Activated naive CD4-positive, alpha-beta T cell treated with anti-CD3 and anti-CD28 coated beads, Interleukin-2, amount 50 U/mL, for 24 hours (primary cell): ENCODE measurements around the gene MAMDC2.
A peak's percentile ranks its signal among the peaks of the same experiment; 100 is the strongest.

ENCODE experiments used
- H3K27ac Mint-ChIP-seq: one replicate; pipeline ENCODE4 v1.8.0; 2021; ENCODE audit warnings: mild to moderate bottlenecking, mixed read lengths
- H3K27me3 Mint-ChIP-seq: one replicate; pipeline ENCODE4 v1.8.0; 2021; ENCODE audit warnings: mixed read lengths
- H3K36me3 Mint-ChIP-seq: one replicate; pipeline ENCODE4 v1.8.0; 2021; ENCODE audit warnings: mixed read lengths
- H3K4me1 Mint-ChIP-seq: one replicate; pipeline ENCODE4 v1.8.0; 2021; ENCODE audit warnings: mixed read lengths
- H3K4me3 Mint-ChIP-seq: one replicate; pipeline ENCODE4 v1.8.0; 2021; ENCODE audit warnings: mild to moderate bottlenecking, mixed read lengths
- H3K9me3 Mint-ChIP-seq: one replicate; pipeline ENCODE4 v1.8.0; 2021; ENCODE audit warnings: mixed read lengths

MAMDC2 gene

DNA sequence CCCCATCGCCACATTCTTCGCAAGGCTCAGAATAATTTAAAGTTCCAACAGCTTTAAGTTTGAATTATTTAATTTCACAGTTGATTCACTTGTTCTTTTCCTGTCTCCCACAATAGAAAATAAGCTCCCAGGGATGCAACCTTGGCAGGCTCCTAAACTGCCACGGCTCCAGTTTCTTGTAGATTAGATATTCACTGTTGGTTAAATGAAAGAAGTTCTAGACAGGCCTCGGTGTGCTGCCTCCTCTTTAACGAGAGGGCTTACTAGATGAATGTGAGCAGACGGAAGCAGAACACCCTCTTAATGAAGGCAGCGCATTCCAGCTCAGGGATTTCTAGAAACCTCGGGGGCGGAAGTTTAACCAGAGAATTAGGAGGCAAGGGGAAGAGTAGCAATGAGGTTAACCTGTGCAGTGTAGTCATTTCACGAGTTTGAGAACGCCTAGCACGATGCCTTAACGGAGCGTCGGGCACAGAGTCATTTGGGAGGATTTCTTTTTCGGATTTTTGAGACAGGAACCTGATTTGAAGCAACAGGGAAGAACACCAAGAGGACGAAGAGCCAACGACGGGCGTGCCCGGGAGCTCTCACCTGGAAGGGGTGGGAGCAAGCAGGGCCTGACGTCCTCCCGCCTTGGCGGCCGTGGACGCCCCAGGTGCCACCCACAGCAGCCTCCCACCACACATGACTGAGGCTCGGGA lies 214.5 kb downstream of the MAMDC2 start:
- Mint-ChIP-seq H3K9me3 (no peaks in the 10 kb centered on the region), H3K4me3 (peak overlapping the region; percentile 93), H3K4me1 (peaks cover 73% of the 10 kb centered on the region), H3K27me3 (no peaks in the 10 kb centered on the region), H3K36me3 (peaks cover 15% of the 10 kb centered on the region), H3K27ac (peak overlapping the region; percentile 97)

DNA sequence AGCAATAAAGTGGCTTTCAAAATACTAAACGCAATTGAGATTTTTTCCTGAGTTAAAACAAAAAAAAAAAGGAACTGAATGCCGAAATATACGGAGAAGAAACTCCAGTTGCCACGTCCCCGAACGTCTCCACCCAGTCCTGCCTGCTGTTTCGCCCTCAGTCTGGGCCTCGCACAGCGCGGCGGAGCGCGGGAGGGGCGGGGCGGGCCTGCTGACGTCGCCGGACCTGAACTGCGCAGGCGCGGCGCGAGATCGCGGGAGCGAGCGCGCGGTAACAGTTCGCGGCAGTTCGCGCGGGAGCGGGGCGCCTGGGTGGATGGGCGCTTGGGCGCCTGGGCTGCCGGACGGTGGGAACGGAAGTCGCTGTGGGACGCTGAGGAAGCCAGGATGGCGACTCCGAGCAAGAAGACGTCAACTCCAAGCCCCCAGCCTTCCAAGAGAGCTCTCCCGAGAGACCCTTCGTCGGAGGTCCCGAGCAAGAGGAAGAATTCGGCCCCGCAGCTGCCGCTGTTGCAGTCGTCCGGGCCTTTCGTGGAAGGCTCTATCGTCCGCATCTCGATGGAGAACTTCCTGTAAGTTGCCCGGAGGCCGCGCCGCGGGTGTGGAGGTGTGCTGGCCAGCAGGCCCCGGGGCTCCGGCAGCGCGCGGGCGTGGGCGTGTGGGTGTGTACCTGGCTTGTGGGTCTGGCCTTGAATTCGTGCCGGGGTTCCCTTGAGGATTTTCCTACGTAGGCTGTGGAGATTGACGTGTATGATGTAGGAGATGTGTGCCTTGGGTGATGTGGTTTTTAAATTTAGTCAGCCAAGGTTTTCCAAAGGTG lies 215.3 kb downstream of the MAMDC2 start, which contains the start of gene SMC5:
Gene SMC5 (plus strand): TSS at position 287 of the 820 bp plus-strand sequence. CDS start 101 bp downstream, at position 388.
- H3K27me3 Mint-ChIP-seq: no peaks in the 10 kb centered on the region
- peak within 1 kb of the TSS; percentile 97 for H3K27ac Mint-ChIP-seq
- H3K36me3 Mint-ChIP-seq: peaks cover 15% of the 10 kb centered on the region
- peak within 1 kb of the TSS; percentile 93 for H3K4me3 Mint-ChIP-seq
- H3K4me1 Mint-ChIP-seq: peaks cover 75% of the 10 kb centered on the region
- no peaks in the 10 kb centered on the region for H3K9me3 Mint-ChIP-seq

DNA sequence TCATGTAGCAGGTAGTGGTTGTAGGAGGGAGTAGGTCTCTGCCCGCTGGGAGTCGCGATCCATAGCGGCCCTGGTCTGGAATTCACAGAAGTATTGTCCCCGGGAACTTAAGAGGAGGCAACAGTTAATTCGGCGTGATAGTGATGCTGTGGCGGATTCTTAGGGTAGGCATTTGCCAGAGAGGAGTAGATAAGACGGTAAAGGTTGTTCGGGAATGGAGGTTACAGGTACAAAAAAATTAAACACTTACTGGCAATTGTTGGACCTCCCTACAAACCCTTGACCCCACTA lies 215.8 kb downstream of the MAMDC2 start:
- H3K4me1 Mint-ChIP-seq: peaks cover 74% of the 10 kb centered on the region
- no peaks in the 10 kb centered on the region for H3K27me3 Mint-ChIP-seq
- H3K9me3 Mint-ChIP-seq: no peaks in the 10 kb centered on the region
- H3K36me3 Mint-ChIP-seq: peaks cover 16% of the 10 kb centered on the region
- H3K4me3 Mint-ChIP-seq: peak overlapping the region; percentile 93
- peak overlapping the region; percentile 85 for H3K27ac Mint-ChIP-seq

DNA sequence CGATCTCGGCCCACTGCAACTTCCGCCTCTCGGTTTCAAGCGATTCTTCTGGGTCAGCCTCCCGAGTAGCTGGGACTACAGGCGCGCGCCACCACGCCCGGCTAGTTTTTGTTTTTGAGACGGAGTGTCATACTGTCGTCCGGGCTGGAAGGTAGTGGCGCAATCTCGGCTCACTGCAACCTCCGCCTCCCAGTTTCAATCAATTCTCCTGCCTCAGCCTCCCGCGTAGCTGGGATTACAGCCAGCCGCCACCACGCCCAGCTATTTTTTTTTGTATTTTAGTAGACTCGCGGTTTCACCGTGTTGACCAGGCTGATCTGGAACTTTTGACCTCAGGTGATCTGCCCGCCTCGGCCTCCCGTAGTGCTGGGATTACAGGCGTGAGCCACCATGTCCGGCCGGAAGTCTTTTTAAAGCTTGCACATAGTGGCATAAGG lies 216.4 kb downstream of the MAMDC2 start:
- H3K27ac Mint-ChIP-seq: peak overlapping the region; percentile 32
- no peaks in the 10 kb centered on the region for H3K9me3 Mint-ChIP-seq
- peak overlapping the region; percentile 93 for H3K4me3 Mint-ChIP-seq
- no peaks in the 10 kb centered on the region for H3K27me3 Mint-ChIP-seq
- peaks cover 20% of the 10 kb centered on the region for H3K36me3 Mint-ChIP-seq
- peaks cover 80% of the 10 kb centered on the region for H3K4me1 Mint-ChIP-seq

DNA sequence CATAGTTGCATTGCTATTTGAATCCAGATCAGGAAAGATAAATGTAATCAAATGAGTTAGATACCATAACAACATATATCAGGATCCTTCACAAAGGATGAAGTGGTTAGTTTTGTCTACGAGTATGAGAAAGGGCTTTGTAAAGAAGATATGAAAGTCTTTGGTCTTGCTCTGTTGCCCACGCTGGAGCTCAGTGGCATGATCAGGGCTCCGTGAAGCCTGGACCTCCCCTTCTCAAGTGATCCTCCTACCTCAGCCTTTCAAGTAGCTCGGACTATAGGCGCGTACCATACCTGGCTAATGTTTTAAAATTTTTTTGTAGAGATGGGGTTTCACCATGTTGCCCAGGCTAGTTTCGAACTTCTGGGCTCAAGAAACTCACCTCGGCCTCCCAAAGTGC lies 217.0 kb downstream of the MAMDC2 start:
- H3K36me3 Mint-ChIP-seq: peaks cover 22% of the 10 kb centered on the region
- H3K9me3 Mint-ChIP-seq: no peaks in the 10 kb centered on the region
- H3K4me1 Mint-ChIP-seq: peaks cover 79% of the 10 kb centered on the region
- H3K4me3 Mint-ChIP-seq: peak overlapping the region; percentile 93
- H3K27me3 Mint-ChIP-seq: no peaks in the 10 kb centered on the region
- no peak overlapping the region for H3K27ac Mint-ChIP-seq

DNA sequence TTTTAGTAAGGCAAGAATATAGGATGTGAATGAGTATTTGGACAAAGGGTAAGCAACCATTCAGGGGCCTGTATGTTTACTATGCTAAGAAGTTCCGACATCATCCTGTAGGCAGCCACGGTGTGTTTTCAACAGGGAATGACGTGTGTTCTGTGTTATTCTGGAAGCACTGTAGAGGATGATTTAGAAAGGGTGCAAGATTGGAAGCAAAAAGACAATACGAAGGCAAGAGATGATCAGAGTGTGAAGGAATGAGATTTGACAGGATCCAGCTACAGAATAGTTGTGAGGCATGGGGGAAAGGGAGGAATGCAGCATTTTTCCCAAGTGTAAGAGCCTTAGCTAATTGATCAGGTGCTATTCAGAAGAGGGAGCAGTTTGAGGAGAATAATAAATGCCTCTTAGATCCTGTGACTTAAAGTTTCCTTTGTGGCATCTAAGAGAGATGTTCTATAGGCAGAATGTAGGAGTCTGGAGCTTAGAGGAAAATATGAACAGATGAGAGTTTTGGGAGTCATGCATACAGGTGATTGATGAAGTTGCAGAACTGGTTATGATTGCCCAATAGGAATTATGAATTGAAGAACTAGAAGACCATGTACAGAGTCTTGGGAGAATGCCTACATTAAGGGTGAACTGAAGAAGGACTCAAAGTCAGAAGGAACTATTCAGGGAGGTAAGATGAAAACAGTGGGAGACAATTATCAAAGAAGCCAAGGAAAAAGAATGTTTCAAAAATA lies 217.7 kb downstream of the MAMDC2 start:
- peak overlapping the region; percentile 49 for H3K27ac Mint-ChIP-seq

DNA sequence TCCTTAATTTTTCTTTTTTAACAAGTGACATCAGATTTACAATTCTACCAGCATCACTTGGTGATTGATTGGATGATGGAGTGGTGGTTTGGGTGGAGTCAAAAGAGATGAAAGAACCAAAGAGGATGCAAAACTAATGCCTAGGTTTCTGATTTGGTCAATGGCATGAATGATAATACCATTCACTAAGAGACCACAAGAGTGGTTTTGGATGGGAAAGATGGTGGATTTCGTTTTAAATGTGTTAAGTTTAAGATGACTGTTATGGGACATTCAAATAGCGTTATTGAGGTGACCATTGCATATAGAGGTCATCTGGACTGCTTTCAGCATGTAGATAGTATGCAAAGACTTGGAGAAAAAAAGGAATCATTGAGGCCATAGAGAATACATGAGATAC lies 218.7 kb downstream of the MAMDC2 start:
- H3K36me3 Mint-ChIP-seq: peaks cover 24% of the 10 kb centered on the region
- H3K4me3 Mint-ChIP-seq: peak overlapping the region; percentile 93
- H3K9me3 Mint-ChIP-seq: no peaks in the 10 kb centered on the region
- H3K4me1 Mint-ChIP-seq: peaks cover 79% of the 10 kb centered on the region
- H3K27ac Mint-ChIP-seq: peak overlapping the region; percentile 61
- no peaks in the 10 kb centered on the region for H3K27me3 Mint-ChIP-seq

More for the DNA sequence above, 217.7 kb downstream of the MAMDC2 start:
- Mint-ChIP-seq H3K9me3 (no peaks in the 10 kb centered on the region), H3K27me3 (no peaks in the 10 kb centered on the region), H3K4me1 (peaks cover 79% of the 10 kb centered on the region), H3K4me3 (peak overlapping the region; percentile 93), H3K36me3 (peaks cover 24% of the 10 kb centered on the region)

DNA sequence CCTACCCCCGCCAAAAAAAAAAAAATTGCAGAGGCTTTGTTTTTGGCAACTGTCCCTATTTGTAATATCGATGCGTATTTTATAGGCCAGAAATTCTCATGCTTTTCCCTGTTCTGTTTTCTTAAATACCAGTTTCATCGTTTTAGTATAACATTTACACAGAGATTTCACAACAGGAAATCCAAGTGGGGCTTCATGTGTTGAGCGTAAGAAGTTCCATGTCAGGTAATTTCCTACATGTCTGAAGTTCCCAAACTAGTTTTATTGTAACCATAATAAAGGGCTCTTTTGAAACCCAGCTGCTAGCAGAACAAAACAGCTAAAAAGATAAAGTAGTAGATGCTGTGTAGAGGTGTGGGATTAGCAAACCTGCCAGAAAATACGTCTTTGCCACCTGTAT lies 219.3 kb downstream of the MAMDC2 start:
- no peaks in the 10 kb centered on the region for H3K27me3 Mint-ChIP-seq
- H3K9me3 Mint-ChIP-seq: no peaks in the 10 kb centered on the region
- H3K4me1 Mint-ChIP-seq: peaks cover 78% of the 10 kb centered on the region
- no peak overlapping the region for H3K4me3 Mint-ChIP-seq
- H3K27ac Mint-ChIP-seq: no peak overlapping the region
- H3K36me3 Mint-ChIP-seq: peaks cover 28% of the 10 kb centered on the region

DNA sequence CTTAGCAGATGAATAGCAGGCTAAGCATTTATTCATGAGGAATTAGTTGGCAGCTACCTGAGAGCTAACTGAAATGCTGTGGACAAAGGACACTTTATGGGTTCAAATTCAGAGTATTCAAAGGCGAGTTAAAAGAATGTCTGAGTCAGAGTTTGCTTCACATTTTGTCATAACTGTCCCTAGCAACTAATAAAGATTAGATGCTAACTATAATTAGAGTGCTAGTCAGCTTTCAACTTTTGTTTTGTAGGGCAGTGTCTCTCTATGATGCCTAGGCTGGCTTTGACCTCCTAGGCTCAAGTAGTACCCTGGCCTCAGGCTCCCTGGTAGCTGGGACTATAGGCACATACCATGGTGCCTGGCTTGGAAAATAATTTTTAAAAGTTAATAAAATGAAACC lies 219.8 kb downstream of the MAMDC2 start:
- Mint-ChIP-seq H3K4me1 (peaks cover 74% of the 10 kb centered on the region), H3K9me3 (no peaks in the 10 kb centered on the region), H3K27me3 (no peaks in the 10 kb centered on the region), H3K4me3 (no peak overlapping the region), H3K27ac (no peak overlapping the region), H3K36me3 (peaks cover 28% of the 10 kb centered on the region)
